Fibroblast of lung (primary cell): ENCODE measurements around the gene FSD1. TPM values are rescaled to one million over a fixed set of nuclear protein-coding genes. Genes with fewer than 3 reads are reported as not detected.

Experiments used
- DNase-seq, 2 donors: peaks; one replicate each; pipeline versions ENCODE4 v3.0.0 to v3.0.0-alpha.2; 2010; ENCODE audit warnings: low read depth in 2 of 2
- H2AFZ ChIP-seq: 2 replicates; pipeline ENCODE4 v1.5.1; 2012; ENCODE audit warnings: low read length, control low read depth, inconsistent platforms
- H3K27ac ChIP-seq: 2 replicates; pipeline ENCODE4 v1.5.1; 2011; ENCODE audit warnings: low read length, control low read depth; ENCODE audit not compliant: insufficient read depth
- H3K27me3 ChIP-seq: 2 replicates; pipeline ENCODE4 v1.5.1; 2011; ENCODE audit warnings: mild to moderate bottlenecking, low read length; ENCODE audit not compliant: control insufficient read depth, insufficient read depth
- H3K36me3 ChIP-seq: 2 replicates; pipeline ENCODE4 v1.5.1; 2011; ENCODE audit warnings: low read length; ENCODE audit not compliant: control insufficient read depth, insufficient read depth
- H3K4me1 ChIP-seq: 2 replicates; pipeline ENCODE4 v1.5.1; 2011; ENCODE audit warnings: low read length; ENCODE audit not compliant: control insufficient read depth, insufficient read depth; ENCODE audit errors: extremely low read depth
- H3K4me2 ChIP-seq: 2 replicates; pipeline ENCODE4 v1.5.1; 2011; ENCODE audit warnings: low read length, control low read depth; ENCODE audit not compliant: insufficient read depth; ENCODE audit errors: extremely low read depth
- H3K4me3 ChIP-seq, 4 experiments: fragments of 200-600 bp in 1 of 4; sonication (generic) in 1 of 4; replicated peaks in 1 of 4; 2 replicates each; pipeline ENCODE4 v1.5.1; 2011 to 2016; ENCODE audit warnings: low read length in 4 of 4, low read depth in 3 of 4, mild to moderate bottlenecking in 3 of 4, control low read depth in 2 of 4, inconsistent platforms in 1 of 4, mixed read lengths in 1 of 4; ENCODE audit not compliant: insufficient read depth in 1 of 4; ENCODE audit errors: control extremely low read depth in 1 of 4
- H3K79me2 ChIP-seq: 2 replicates; pipeline ENCODE4 v1.5.1; 2012; ENCODE audit warnings: mild to moderate bottlenecking, low read length, inconsistent platforms; ENCODE audit not compliant: control insufficient read depth, insufficient read depth
- H3K9ac ChIP-seq: 2 replicates; pipeline ENCODE4 v1.5.1; 2011; ENCODE audit warnings: mild to moderate bottlenecking, low read length, control low read depth; ENCODE audit not compliant: insufficient read depth
- H3K9me3 ChIP-seq: 2 replicates; pipeline ENCODE4 v1.5.1; 2012; ENCODE audit warnings: low read depth, low read length; ENCODE audit not compliant: control insufficient read depth, insufficient read depth
- H4K20me1 ChIP-seq: 2 replicates; pipeline ENCODE4 v1.5.1; 2011; ENCODE audit warnings: low read length; ENCODE audit not compliant: control insufficient read depth, insufficient read depth; ENCODE audit errors: extremely low read depth
- CTCF ChIP-seq, 2 donors: IDR thresholded peaks in 1 of 2; conservative IDR thresholded peaks in 1 of 2; 1 replicate in 1 of 2; 2 replicates in 1 of 2; pipeline ENCODE4 v1.5.1; 2011 to 2012; ENCODE audit warnings: low read length in 2 of 2, control low read depth in 1 of 2, inconsistent platforms in 1 of 2, low read depth in 1 of 2, mild to moderate bottlenecking in 1 of 2
- EZH2 ChIP-seq: IDR thresholded peaks from 2 replicates; pipeline ENCODE4 v1.5.1; 2012; ENCODE audit warnings: low read length, control low read depth, mild to moderate bottlenecking; ENCODE audit errors: missing control alignments
- polyA plus RNA-seq, 2 donors: library from polyadenylated mRNA; depleted of rRNA in 1 of 2; stranded (reverse) in 1 of 2; unstranded in 1 of 2; fragments of >200 nt; gene quantifications; 2 replicates each; pipeline ENCODE4 v1.2.1, GENCODE V29; 2011 to 2012; ENCODE audit warnings: missing spikeins in 1 of 2
- total RNA-seq: library from RNA; depleted of rRNA; stranded (reverse); fragments of >200 nt; gene quantifications from 2 replicates; pipeline ENCODE4 v1.2.1, GENCODE V29; 2014

The FSD1 gene
- total and polyA plus RNA-seq, 2 donors (not counting 1 experiment from before 2014, with no cell fraction given), result 4.6 to 10.1 TPM

DNA sequence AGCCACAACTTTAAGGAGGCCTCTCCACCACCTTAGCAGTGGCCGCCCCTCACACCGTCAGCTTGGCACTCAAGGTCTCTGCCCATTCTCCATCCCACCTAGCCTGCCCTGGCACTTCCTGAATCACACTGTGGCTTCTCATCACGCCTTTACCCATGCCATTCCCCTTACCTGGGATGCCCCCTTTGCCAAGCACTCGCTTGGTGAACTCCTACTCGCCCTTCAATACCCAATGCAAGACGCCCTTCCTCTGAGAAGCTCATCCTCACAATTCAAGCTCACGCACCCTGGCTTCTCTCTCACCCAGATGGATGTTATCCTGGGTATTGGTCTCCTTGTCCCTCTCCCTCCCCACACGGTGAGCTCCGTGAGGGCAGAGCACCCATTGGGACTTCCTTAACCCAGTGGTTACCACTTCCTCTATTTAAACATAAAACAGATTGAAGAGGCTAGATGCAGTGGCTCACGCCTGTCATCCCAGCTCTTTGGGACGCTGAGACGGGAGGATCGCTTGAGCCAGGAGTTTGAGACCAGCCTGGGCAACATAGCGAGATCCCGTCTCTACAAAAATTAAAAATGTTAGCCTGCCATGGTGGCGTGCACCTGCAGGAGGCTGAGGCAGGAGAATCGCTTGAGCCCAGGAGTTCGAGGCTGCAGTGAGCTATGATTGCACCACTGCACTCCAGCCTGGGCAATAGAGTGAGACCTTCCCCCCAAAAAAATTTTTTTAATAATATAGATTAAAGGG, 38.0 kb upstream of the FSD1 start:
- Histone ChIP-seq H3K36me3 (peaks cover 4% of the 10 kb centered on the region), H3K27ac (no peak overlapping the region), H3K4me3 (no peak overlapping the region), H3K79me2 (no peaks in the 10 kb centered on the region), H3K4me2 (no peak overlapping the region), H4K20me1 (no peaks in the 10 kb centered on the region), H3K4me1 (no peaks in the 10 kb centered on the region), H2AFZ (no peak overlapping the region), H3K9me3 (no peaks in the 10 kb centered on the region), H3K9ac (no peak overlapping the region), H3K27me3 (no peaks in the 10 kb centered on the region)
- no peak for DNase-seq
- TF ChIP-seq EZH2 (no peak), CTCF (conservative IDR thresholded peaks at IDR 0.05 in 1 of 2, IDR thresholded peaks at IDR 0.05 in 1 of 2; ENCODE audit: low read depth in 1 of 2, low read length in 2 of 2) (no peak)

GRCh38 chr19:4267101-4267900, 37.1 kb upstream of the FSD1 start:
- Histone ChIP-seq H3K4me2 (no peak overlapping the region), H3K36me3 (peaks cover 4% of the 10 kb centered on the region), H3K27me3 (no peaks in the 10 kb centered on the region), H3K9me3 (no peaks in the 10 kb centered on the region), H2AFZ (no peak overlapping the region), H3K4me1 (no peaks in the 10 kb centered on the region), H3K79me2 (no peaks in the 10 kb centered on the region), H4K20me1 (no peaks in the 10 kb centered on the region), H3K9ac (no peak overlapping the region), H3K4me3 (no peak overlapping the region), H3K27ac (no peak overlapping the region)
- no peak for TF ChIP-seq EZH2
- TF ChIP-seq CTCF (conservative IDR thresholded peaks at IDR 0.05 in 1 of 2, IDR thresholded peaks at IDR 0.05 in 1 of 2; ENCODE audit: low read depth in 1 of 2, low read length in 2 of 2), result peak; percentile 70 to 74
- peak; percentile 17 to 39 for DNase-seq

DNA sequence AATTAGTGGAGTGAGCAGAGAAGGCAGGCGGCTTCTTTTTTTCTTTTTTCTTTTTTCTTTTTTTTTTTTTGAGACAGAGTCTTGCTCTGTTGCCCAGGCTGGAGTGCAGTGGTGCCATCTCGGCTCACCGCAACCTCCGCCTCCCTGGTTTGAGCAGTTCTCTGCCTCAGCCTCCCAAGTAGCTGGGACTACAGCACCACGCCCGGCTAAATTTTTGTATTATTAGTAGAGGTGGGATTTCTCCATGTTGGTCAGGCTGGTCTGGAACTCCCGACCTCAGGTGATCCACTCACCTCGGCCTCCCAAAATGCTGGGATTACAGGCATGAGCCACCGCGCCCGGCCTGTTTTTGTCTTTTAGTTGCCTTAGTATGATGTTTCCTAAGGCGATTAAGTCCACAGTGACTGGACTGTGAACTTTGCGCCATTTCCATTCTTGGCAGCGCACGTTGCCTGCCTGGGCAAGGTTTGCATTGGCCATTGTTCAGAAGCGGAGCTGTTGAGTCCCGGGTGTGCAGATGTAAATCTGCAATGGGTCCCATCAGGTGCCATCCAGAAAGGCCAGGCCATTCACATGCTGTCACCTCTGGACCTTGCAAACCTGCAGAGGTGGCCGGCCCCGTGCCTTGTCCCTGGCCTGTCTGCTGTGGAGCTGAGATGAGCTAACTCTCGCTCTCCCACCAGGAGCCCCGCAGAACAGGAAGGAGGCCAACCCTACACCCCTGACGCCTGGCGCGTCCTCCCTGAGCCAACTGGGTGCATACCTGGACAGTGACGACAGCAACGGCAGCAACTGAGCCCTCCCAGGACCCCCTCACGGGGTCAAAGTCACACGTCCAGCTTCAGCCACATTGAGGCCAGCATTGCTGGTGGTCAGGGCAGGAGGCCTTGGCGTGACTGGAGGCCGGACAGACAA, 36.2 kb upstream of the FSD1 start:
- TF ChIP-seq CTCF (conservative IDR thresholded peaks at IDR 0.05 in 1 of 2, IDR thresholded peaks at IDR 0.05 in 1 of 2; ENCODE audit: low read depth in 1 of 2, low read length in 2 of 2) (no peak), EZH2 (no peak)
- no peak overlapping the region for H2AFZ ChIP-seq
- H3K36me3 ChIP-seq, result peaks cover 4% of the 10 kb centered on the region
- no peaks in the 10 kb centered on the region for H3K4me1 ChIP-seq
- H3K4me3 ChIP-seq, result no peak overlapping the region
- no peak overlapping the region for H3K4me2 ChIP-seq
- no peak overlapping the region for H3K27ac ChIP-seq
- no peak overlapping the region for H3K9ac ChIP-seq
- H3K79me2 ChIP-seq, result no peaks in the 10 kb centered on the region
- H4K20me1 ChIP-seq, result no peaks in the 10 kb centered on the region
- no peak for DNase-seq
- no peaks in the 10 kb centered on the region for H3K27me3 ChIP-seq
- H3K9me3 ChIP-seq, result no peaks in the 10 kb centered on the region
